CD4-positive, alpha-beta T cell treated with Interleukin-6 for 4 hours (primary cell): Measurements from ENCODE around the gene NECTIN2.
"Not testable (repeated sequence)": the region's sequence is repeated elsewhere in the genome, so short reads cannot be mapped to it uniquely, and the experiment has no call there.

Source experiments
- DNase-seq: peaks from one replicate; pipeline ENCODE4 v3.0.0-alpha.2; 2020; ENCODE audit warnings: mixed read lengths

The NECTIN2 gene

DNA sequence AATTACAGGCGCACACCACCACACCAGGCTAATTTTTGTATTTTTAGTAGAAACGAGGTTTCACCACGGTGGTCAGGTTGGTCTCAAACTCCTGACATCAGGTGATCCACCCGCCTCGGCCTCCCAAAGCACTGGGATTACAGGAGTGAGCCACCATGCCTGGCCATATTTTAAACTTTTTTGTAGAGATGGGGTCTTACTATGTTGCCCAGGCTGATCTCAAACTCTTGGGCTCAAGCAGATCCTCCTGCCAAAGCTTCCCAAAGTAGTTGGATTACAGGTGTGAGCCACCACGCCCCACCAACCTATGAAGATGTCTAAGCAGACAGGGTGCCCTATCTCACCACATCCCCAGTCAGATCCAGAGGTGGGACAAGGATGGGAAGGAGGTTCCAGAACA is 65.8 kb downstream of the NECTIN2 start:
- not testable (repeated sequence) for DNase-seq

- no peak for DNase-seq
Measured at GRCh38 chr19:44912854-44913253, 66.8 kb downstream of the NECTIN2 start.

GRCh38 chr19:44913512-44914432 is 67.7 kb downstream of the NECTIN2 start:
- DNase-seq: not testable (repeated sequence)

DNA sequence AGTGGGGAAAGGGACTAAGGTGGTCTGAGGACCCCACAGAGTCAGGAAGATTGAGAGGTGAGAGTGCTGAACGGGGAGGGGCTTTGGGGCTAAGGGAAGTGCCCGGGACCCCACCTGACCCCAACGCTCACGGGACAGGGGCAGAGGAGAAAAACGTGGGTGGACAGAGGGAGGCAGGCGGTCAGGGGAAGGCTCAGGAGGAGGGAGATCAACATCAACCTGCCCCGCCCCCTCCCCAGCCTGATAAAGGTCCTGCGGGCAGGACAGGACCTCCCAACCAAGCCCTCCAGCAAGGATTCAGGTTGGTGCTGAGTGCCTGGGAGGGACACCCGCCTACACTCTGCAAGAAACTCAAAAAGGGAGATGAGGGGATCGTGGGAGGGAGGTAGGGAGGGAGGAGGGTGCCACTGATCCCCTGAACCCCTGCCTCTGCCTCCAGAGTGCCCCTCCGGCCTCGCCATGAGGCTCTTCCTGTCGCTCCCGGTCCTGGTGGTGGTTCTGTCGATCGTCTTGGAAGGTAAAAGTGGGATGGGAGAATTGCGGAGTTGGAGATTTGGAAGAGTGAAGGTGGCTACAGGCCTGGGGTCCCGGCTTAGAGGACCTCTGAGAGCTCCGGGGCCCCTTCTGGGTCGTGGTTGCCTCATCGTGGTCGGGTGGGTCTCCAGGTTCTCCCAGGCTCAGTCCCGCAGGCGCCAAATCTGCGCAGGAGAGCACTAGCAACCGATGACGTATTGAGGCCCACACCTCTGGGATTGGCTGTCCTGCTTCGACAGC is 68.5 kb downstream of the NECTIN2 start, which contains the start of gene APOC1:
Gene APOC1, plus strand, starts transcription at position 176 of the 774 bp plus-strand sequence. Its CDS starts 284 bp downstream, at position 460.
- DNase-seq: peak; percentile 83

GRCh38 chr19:44924243-44924725 is 78.2 kb downstream of the NECTIN2 start:
- DNase-seq: no peak

DNA sequence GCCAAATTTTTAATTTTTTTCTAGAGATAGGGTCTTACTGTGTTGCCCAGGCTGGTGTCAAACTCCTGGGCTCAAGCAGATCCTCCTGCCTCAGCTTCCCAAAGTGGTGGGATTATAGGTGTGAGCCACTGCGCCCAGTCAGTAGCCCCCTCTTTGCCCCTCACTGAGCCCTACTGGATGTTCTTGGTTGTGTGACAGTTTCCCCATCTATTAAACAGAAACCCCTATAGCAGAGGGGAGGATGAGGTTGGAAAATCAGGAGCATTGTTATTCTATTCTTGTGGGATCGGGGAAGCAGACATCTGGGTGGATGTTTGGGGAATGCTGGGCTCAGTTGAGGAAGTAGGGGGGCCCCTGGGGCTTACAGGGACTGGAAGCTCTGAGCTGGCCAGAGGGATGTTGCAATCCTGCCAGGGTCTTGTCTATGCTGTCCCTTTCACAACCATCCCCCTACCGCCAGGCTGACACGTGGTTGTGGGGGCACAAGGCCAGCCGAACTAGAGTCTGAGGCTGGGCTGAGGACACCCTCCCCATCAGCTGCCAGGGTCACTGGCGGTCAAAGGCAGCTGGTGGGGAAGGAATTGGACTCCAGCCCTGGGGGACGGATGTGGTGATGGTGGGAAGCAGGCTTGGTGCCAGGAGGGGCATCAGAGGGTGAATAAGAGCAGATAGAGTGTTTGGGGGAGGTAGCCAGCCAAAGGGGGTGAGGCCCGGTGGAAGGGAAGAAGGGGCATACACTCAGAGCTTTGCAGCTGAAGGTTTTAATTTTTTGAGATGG is 79.2 kb downstream of the NECTIN2 start:
- no peak for DNase-seq

DNA sequence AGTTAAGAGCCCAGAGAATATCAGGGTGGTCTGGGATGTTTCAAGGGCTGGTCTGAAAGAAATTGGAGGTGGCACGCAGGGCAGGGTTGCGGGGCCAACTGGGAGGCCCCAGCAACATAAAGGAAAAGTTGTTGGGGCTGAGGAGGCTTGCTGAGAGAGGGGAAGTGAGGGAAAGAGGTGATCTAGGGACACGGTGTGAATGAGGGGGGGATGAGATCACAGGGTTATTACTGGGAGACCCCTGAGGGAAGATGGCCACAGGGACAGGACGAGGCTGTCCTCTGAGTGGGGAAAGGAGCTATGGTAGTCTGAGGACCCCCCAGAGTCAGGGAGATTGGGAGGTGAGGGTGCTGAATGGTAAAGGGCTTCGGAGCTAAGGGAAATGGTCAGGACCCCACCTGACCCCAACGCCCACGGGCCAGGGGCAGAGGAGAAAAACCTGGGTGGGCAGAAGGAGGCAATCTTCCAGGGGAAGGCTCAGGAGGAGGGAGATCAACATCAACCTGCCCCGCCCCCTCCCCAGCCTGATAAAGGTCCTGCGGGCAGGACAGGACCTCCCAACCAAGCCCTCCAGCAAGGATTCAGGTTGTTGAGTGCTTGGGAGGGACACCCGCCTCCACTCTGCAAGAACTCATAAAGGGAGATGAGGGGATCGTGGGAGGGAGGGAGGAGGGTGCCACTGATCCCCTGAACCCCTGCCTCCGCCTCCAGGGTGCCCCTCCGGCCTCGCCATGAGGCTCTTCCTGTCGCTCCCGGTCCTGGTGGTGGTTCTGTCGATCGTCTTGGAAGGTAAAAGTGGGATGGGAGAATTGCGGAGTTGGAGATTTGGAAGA is 80.4 kb downstream of the NECTIN2 start:
- DNase-seq: not testable (repeated sequence)

GRCh38 chr19:44927746-44928145 is 81.6 kb downstream of the NECTIN2 start:
- DNase-seq: no peak

GRCh38 chr19:44930088-44930487 is 84.0 kb downstream of the NECTIN2 start:
- no peak for DNase-seq

DNA sequence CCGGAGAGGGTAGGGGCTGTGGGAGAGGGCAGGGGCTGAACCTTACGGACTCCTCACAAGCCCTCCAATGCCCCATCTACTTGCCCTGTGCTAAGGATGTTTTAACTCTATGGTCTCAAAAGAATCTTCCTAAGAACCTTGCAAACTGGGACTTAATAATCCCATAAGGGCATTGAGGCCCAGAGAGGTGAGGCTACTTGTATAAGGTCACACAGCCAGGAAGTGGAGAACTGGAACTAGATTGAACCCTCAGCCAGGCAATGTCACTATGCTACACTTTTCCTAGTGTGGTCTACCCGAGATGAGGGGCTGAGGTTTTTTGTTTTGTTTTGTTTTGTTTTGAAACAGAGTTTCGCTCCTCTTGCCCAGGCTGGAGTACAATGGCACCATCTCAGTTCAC is 85.4 kb downstream of the NECTIN2 start:
- DNase-seq: no peak
